Measurements from ENCODE around the gene RIPOR3.
"Not testable (repeated sequence)": the region's sequence is repeated elsewhere in the genome, so short reads cannot be mapped to it uniquely, and the experiment has no call there.

Gene RIPOR3

GRCh38 chr20:50577175-50578018 is 113.9 kb downstream of the RIPOR3 start:
- DNase-seq (ENCODE audit: low read depth in 4 of 4, low spot score in 1 of 4) = no peak

GRCh38 chr20:50575865-50576720 is 115.2 kb downstream of the RIPOR3 start:
- DNase-seq (ENCODE audit: low read depth in 4 of 4, low spot score in 1 of 4) = peak in 3 of 4 experiments; percentile 40 to 57 (median 50)

GRCh38 chr20:50574586-50574985 is 116.8 kb downstream of the RIPOR3 start:
- no peak for DNase-seq (ENCODE audit: low read depth in 4 of 4, low spot score in 1 of 4)

GRCh38 chr20:50574108-50574507 is 117.2 kb downstream of the RIPOR3 start:
- DNase-seq (ENCODE audit: low read depth in 4 of 4, low spot score in 1 of 4) = no peak

- no peak for DNase-seq (ENCODE audit: low read depth in 4 of 4, low spot score in 1 of 4)
Observed at GRCh38 chr20:50572938-50573777, 118.2 kb downstream of the RIPOR3 start.

- no peak for DNase-seq (ENCODE audit: low read depth in 4 of 4, low spot score in 1 of 4)
Observed at GRCh38 chr20:50571466-50571865, 119.9 kb downstream of the RIPOR3 start.

GRCh38 chr20:50569864-50570836 is 121.2 kb downstream of the RIPOR3 start:
- peak in 1 of 4 experiments; percentile 23 for DNase-seq (ENCODE audit: low read depth in 4 of 4, low spot score in 1 of 4)

GRCh38 chr20:50569487-50569863 is 121.9 kb downstream of the RIPOR3 start:
- DNase-seq (ENCODE audit: low read depth in 4 of 4, low spot score in 1 of 4) = not testable (repeated sequence)

GRCh38 chr20:50568549-50568942 is 122.8 kb downstream of the RIPOR3 start:
- no peak for DNase-seq (ENCODE audit: low read depth in 4 of 4, low spot score in 1 of 4)

- DNase-seq (ENCODE audit: low read depth in 4 of 4, low spot score in 1 of 4) = peak in 1 of 4 experiments; percentile 37
Observed at GRCh38 chr20:50567860-50568548, 123.3 kb downstream of the RIPOR3 start.

GRCh38 chr20:50565871-50566270 is 125.5 kb downstream of the RIPOR3 start:
- DNase-seq (ENCODE audit: low read depth in 4 of 4, low spot score in 1 of 4) = no peak

- no peak for DNase-seq (ENCODE audit: low read depth in 4 of 4, low spot score in 1 of 4)
Observed at GRCh38 chr20:50565383-50565782, 126.0 kb downstream of the RIPOR3 start.

- DNase-seq (ENCODE audit: low read depth in 4 of 4, low spot score in 1 of 4) = no peak
Observed at GRCh38 chr20:50563133-50563944, 128.0 kb downstream of the RIPOR3 start.

- DNase-seq (ENCODE audit: low read depth in 4 of 4, low spot score in 1 of 4) = no peak
Observed at GRCh38 chr20:50562262-50562701, 129.1 kb downstream of the RIPOR3 start.

GRCh38 chr20:50561379-50562078 is 129.8 kb downstream of the RIPOR3 start:
- DNase-seq (ENCODE audit: low read depth in 4 of 4, low spot score in 1 of 4) = peak; percentile 42 to 65 (median 52)

- no peak for DNase-seq (ENCODE audit: low read depth in 4 of 4, low spot score in 1 of 4)
Observed at GRCh38 chr20:50560867-50561266, 130.5 kb downstream of the RIPOR3 start.

- no peak for DNase-seq (ENCODE audit: low read depth in 4 of 4, low spot score in 1 of 4)
Observed at GRCh38 chr20:50559856-50560638, 131.3 kb downstream of the RIPOR3 start.
